WERI-Rb-1 (cell line): ENCODE measurements around the gene ST6GALNAC3.

ENCODE experiments used
- DNase-seq: peaks from one replicate; pipeline ENCODE4 v3.0.0-alpha.2; 2020
- H3K27ac ChIP-seq: fragments of 250-450 bp; sonication (Bioruptor Pico); 2 replicates; pipeline ENCODE4 v1.5.1; 2020; ENCODE audit warnings: mild to moderate bottlenecking, moderate library complexity
- H3K27me3 ChIP-seq: fragments of 250-450 bp; sonication (Bioruptor Pico); 2 replicates; pipeline ENCODE4 v1.5.1; 2021; ENCODE audit warnings: mild to moderate bottlenecking, low read depth, moderate library complexity; ENCODE audit not compliant: insufficient read depth, severe bottlenecking
- H3K36me3 ChIP-seq: fragments of 250-450 bp; sonication (Bioruptor Pico); 2 replicates; pipeline ENCODE4 v1.5.1; 2020; ENCODE audit warnings: mild to moderate bottlenecking, moderate library complexity
- H3K4me3 ChIP-seq: 2 replicates; pipeline ENCODE4 v1.5.1; 2011; ENCODE audit warnings: low read depth, mild to moderate bottlenecking, control low read depth, low read length
- H3K9me3 ChIP-seq: fragments of 250-450 bp; sonication (Bioruptor Pico); 2 replicates; pipeline ENCODE4 v1.5.1; 2021; ENCODE audit warnings: mild to moderate bottlenecking, moderate library complexity; ENCODE audit not compliant: severe bottlenecking
- CTCF ChIP-seq: IDR thresholded peaks from 2 replicates; pipeline ENCODE4 v1.5.1; 2011; ENCODE audit warnings: low read depth, mild to moderate bottlenecking, control low read depth, inconsistent platforms, low read length

Gene ST6GALNAC3

GRCh38 chr1:76247261-76247852, 172.8 kb downstream of the ST6GALNAC3 start:
- TF ChIP-seq CTCF, result no peak
- no peaks in the 10 kb centered on the region for H3K27me3 ChIP-seq
- H3K36me3 ChIP-seq, result no peaks in the 10 kb centered on the region
- peak overlapping the region; percentile 30 for H3K4me3 ChIP-seq
- H3K9me3 ChIP-seq, result peaks cover 3% of the 10 kb centered on the region
- DNase-seq, result peak; percentile 88
- H3K27ac ChIP-seq, result peak overlapping the region; percentile 80

GRCh38 chr1:76250271-76250670, 175.7 kb downstream of the ST6GALNAC3 start:
- no peak for DNase-seq
- Histone ChIP-seq H3K4me3 (no peak overlapping the region), H3K9me3 (no peaks in the 10 kb centered on the region), H3K27ac (no peak overlapping the region), H3K36me3 (no peaks in the 10 kb centered on the region), H3K27me3 (no peaks in the 10 kb centered on the region)
- TF ChIP-seq CTCF, result no peak

- H3K36me3 ChIP-seq, result no peaks in the 10 kb centered on the region
- H3K27ac ChIP-seq, result no peak overlapping the region
- no peak for TF ChIP-seq CTCF
- H3K27me3 ChIP-seq, result no peaks in the 10 kb centered on the region
- no peak for DNase-seq
- H3K9me3 ChIP-seq, result no peaks in the 10 kb centered on the region
- H3K4me3 ChIP-seq, result no peak overlapping the region
These were observed 177.9 kb downstream of the ST6GALNAC3 start for GRCh38 chr1:76252431-76252830.

GRCh38 chr1:76254104-76255030, 179.8 kb downstream of the ST6GALNAC3 start:
- no peak for TF ChIP-seq CTCF
- Histone ChIP-seq H3K9me3 (no peaks in the 10 kb centered on the region), H3K27me3 (no peaks in the 10 kb centered on the region), H3K4me3 (no peak overlapping the region), H3K27ac (no peak overlapping the region), H3K36me3 (no peaks in the 10 kb centered on the region)
- DNase-seq, result no peak

GRCh38 chr1:76256289-76257223, 182.0 kb downstream of the ST6GALNAC3 start:
- no peak overlapping the region for H3K4me3 ChIP-seq
- no peaks in the 10 kb centered on the region for H3K9me3 ChIP-seq
- H3K27ac ChIP-seq, result no peak overlapping the region
- no peaks in the 10 kb centered on the region for H3K36me3 ChIP-seq
- no peaks in the 10 kb centered on the region for H3K27me3 ChIP-seq
- DNase-seq, result no peak
- no peak for TF ChIP-seq CTCF
